NCI-H1930 (cell line): ENCODE data around the gene KRTAP4-8.
"Not testable (repeated sequence)": the region's sequence is repeated elsewhere in the genome, so short reads cannot be mapped to it uniquely, and the experiment has no call there.

ENCODE experiments used
- DNase-seq, 2 experiments: peaks; one replicate each; lab custom pipeline; 2025; lab: John Stamatoyannopoulos, UW

The KRTAP4-8 gene

GRCh38 chr17:41098042-41098441 is at the start of gene KRTAP4-8:
TSS of gene KRTAP4-8 (minus strand) at chr17:41098142. CDS start at chr17:41098084, 58 bp downstream.
- DNase-seq = no peak

- no peak for DNase-seq
Measured at GRCh38 chr17:41145261-41145660, 47.3 kb upstream of the KRTAP4-8 start.

GRCh38 chr17:41144846-41145245 is 46.9 kb upstream of the KRTAP4-8 start:
- no peak for DNase-seq

- no peak for DNase-seq
Measured at GRCh38 chr17:41141361-41141760, 43.4 kb upstream of the KRTAP4-8 start.

- no peak for DNase-seq
Measured at GRCh38 chr17:41140360-41141131, 42.6 kb upstream of the KRTAP4-8 start, which contains the start of gene KRTAP4-6. TSS of gene KRTAP4-6 (minus strand) at chr17:41140544. CDS start at chr17:41140487, 57 bp downstream.

- DNase-seq = not testable (repeated sequence)
Measured at GRCh38 chr17:41139865-41140264, 41.9 kb upstream of the KRTAP4-8 start.

- DNase-seq = no peak
Measured at GRCh38 chr17:41133880-41134735, 36.2 kb upstream of the KRTAP4-8 start.

GRCh38 chr17:41131979-41132378 is 34.0 kb upstream of the KRTAP4-8 start:
- DNase-seq = no peak

GRCh38 chr17:41127371-41127770 is 29.4 kb upstream of the KRTAP4-8 start:
- DNase-seq = no peak

- no peak for DNase-seq
Measured at GRCh38 chr17:41126412-41126811, 28.5 kb upstream of the KRTAP4-8 start.

- no peak for DNase-seq
Measured at GRCh38 chr17:41125064-41125463, 27.1 kb upstream of the KRTAP4-8 start.

- not testable (repeated sequence) for DNase-seq
Measured at GRCh38 chr17:41123991-41124371, 26.0 kb upstream of the KRTAP4-8 start, which contains the start of gene KRTAP4-12. TSS of gene KRTAP4-12 (minus strand) at chr17:41124182. CDS start at chr17:41124122, 60 bp downstream.

- DNase-seq = not testable (repeated sequence)
Measured at GRCh38 chr17:41123292-41123990, 25.5 kb upstream of the KRTAP4-8 start.

GRCh38 chr17:41121742-41122141 is 23.8 kb upstream of the KRTAP4-8 start:
- DNase-seq = no peak

GRCh38 chr17:41119696-41120690 is 22.1 kb upstream of the KRTAP4-8 start:
- DNase-seq = not testable (repeated sequence)

- no peak for DNase-seq
Measured at GRCh38 chr17:41118721-41119120, 20.8 kb upstream of the KRTAP4-8 start.

GRCh38 chr17:41117846-41118386 is 20.0 kb upstream of the KRTAP4-8 start, which contains the start of gene KRTAP4-11:
TSS of gene KRTAP4-11 (minus strand) at chr17:41118373. CDS start at chr17:41118315, 58 bp downstream.
- DNase-seq = not testable (repeated sequence)

- no peak for DNase-seq
Measured at GRCh38 chr17:41116297-41116696, 18.4 kb upstream of the KRTAP4-8 start.

GRCh38 chr17:41111151-41111885 is 13.4 kb upstream of the KRTAP4-8 start:
- no peak for DNase-seq
